ENCODE results near the gene KCTD7.
"Not testable (repeated sequence)": the region's sequence is repeated elsewhere in the genome, so short reads cannot be mapped to it uniquely, and the experiment has no call there.

The KCTD7 gene
- total RNA-seq: 7.7 to 65.1 (median 28.2) reads per million in 9 experiments

DNA sequence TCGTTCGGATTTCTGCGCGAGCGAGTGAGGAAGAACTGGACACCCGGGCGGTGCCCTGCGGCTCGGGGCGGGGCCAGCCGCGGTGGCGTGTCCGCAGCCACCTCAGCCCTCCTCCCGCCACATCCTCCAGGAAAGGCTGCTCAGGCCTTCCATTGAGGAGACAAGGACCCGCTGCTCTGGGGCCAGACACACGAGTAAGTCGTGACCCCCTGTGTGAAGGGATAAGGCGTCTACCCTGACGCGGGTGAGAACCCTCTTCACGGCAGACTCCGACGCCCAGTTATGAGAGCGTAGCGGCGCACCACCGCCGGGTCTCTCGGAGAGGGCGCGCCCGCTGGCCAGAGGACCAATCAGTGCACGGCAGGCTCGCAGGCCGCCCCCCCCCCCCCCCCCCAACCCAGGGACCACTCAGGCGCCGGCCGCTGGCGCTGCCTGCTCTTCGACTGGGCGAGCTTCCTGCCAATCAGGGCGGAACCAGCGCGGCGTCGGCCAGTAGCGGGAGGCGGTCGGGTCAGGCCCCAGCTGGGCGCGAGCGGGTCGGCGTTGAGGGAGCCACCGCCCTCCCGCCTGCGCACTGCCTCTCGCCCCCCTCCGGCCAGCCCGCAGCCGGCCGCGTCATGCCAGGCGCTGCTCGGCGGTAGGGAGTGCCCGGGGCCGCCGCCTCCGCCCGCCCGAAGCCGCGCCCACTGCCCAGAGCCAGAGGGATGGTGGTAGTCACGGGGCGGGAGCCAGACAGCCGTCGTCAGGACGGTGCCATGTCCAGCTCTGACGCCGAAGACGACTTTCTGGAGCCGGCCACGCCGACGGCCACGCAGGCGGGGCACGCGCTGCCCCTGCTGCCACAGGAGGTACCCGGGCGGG is at the start of gene KCTD7:
KCTD7 (plus strand) TSS at position 521 of the 861 bp plus-strand sequence; CDS start at position 705, 184 bp downstream.
- peak; percentile 86 for ATAC-seq (replicated peaks)
- no peaks in the 10 kb centered on the region for H3K9me3 Mint-ChIP-seq
- peak; percentile 92 to 96 (median 95) for DNase-seq
- no peaks in the 10 kb centered on the region for H3K27me3 Mint-ChIP-seq
- H3K36me3 Mint-ChIP-seq (ENCODE audit: insufficient read depth): peaks cover 27% of the 10 kb centered on the region
- peaks cover 31 to 43% of the 10 kb centered on the region in 2 donors for H3K4me1 Mint-ChIP-seq (ENCODE audit: low read depth in 2 of 2)
- peak within 1 kb of the TSS; percentile 78 to 89 for H3K4me3 Mint-ChIP-seq
- peak within 1 kb of the TSS; percentile 69 to 95 for H3K27ac Mint-ChIP-seq

- not testable (repeated sequence) for H3K9me3 Mint-ChIP-seq; H3K27me3 Mint-ChIP-seq; ATAC-seq (replicated peaks); H3K4me3 Mint-ChIP-seq; DNase-seq; H3K27ac Mint-ChIP-seq
- Mint-ChIP-seq H3K4me1 (ENCODE audit: low read depth in 2 of 2) (peaks cover 34 to 53% of the 10 kb centered on the region in 2 donors), H3K36me3 (ENCODE audit: insufficient read depth) (peaks cover 25% of the 10 kb centered on the region)
Observed at GRCh38 chr7:66580380-66580779, 48.3 kb upstream of the KCTD7 start.

DNA sequence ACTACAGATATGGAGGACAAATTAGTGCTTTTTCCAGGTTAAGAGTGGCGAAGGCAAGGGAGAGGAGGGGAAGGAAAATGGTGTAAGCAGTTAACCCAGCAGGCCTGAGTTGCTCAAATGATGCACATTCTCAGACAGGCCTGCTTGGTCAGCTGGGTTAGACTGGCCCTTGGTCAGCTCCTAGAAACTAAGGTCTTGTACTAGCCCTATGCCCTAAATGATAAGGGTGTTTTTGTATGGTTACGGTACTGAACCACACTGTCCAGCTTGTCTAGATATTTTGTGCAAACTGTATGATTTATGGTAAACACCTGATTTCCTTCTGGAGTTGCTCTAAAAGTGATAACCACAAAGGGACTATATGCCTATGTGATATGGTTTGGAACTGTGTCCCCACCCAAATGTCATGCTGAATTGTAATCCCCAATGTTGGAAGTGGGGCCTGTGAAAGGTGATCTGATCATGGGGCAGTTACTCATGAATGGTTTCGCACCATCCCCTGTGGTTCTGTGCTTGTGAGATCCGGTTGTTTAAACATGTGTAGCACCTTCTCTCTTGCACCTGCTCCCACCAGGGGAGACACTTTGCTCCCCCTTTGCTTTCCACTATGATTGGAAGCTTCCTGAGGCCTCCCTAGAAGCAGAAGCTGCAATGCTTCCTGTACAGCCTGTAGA is 45.7 kb upstream of the KCTD7 start:
- H3K4me3 Mint-ChIP-seq, H3K9me3 Mint-ChIP-seq, DNase-seq, H3K27me3 Mint-ChIP-seq: not testable (repeated sequence)
- peak; percentile 26 for ATAC-seq (replicated peaks)
- Mint-ChIP-seq H3K4me1 (ENCODE audit: low read depth in 2 of 2) (peaks cover 32 to 39% of the 10 kb centered on the region in 2 donors), H3K36me3 (ENCODE audit: insufficient read depth) (peaks cover 25% of the 10 kb centered on the region), H3K27ac (peak overlapping the region; percentile 44 to 77)

- DNase-seq: no peak
Observed at GRCh38 chr7:66583490-66584110, 45.1 kb upstream of the KCTD7 start.

GRCh38 chr7:66586181-66586580 is 42.5 kb upstream of the KCTD7 start:
- ATAC-seq (replicated peaks): no peak
- Mint-ChIP-seq H3K36me3 (ENCODE audit: insufficient read depth) (peaks cover 27% of the 10 kb centered on the region), H3K9me3 (no peaks in the 10 kb centered on the region), H3K27ac (no peak overlapping the region), H3K27me3 (no peaks in the 10 kb centered on the region), H3K4me3 (no peak overlapping the region), H3K4me1 (ENCODE audit: low read depth in 2 of 2) (peaks cover 41 to 50% of the 10 kb centered on the region in 2 donors)
- DNase-seq: no peak

More at GRCh38 chr7:66583490-66584110, 45.1 kb upstream of the KCTD7 start:
- peaks cover 25% of the 10 kb centered on the region for H3K36me3 Mint-ChIP-seq (ENCODE audit: insufficient read depth)
- H3K4me1 Mint-ChIP-seq (ENCODE audit: low read depth in 2 of 2): peaks cover 27 to 33% of the 10 kb centered on the region in 2 donors
- peak overlapping the region; percentile 44 to 77 for H3K27ac Mint-ChIP-seq
- H3K4me3 Mint-ChIP-seq: no peak overlapping the region
- ATAC-seq (replicated peaks): no peak
- H3K27me3 Mint-ChIP-seq: no peaks in the 10 kb centered on the region
- no peaks in the 10 kb centered on the region for H3K9me3 Mint-ChIP-seq

DNA sequence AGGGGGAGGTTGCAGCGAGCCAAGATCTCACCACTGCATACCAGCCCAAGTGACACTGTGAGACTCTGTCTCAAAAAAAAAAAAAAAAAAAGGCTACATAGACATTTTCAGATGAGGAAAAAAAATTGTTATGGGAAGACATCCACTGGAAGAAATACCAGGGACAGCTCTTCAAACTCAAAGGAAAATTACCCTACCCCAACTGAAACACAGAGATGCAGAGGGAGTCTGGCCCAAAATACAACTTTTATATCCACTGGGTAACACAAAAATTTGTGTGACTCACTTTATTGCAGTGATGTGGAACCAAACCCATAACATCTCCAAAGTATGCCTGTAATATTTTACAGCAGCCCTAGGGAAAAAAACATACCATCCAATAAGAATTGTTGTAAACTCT is 40.5 kb upstream of the KCTD7 start:
- Mint-ChIP-seq H3K4me1 (ENCODE audit: low read depth in 2 of 2) (peaks cover 51 to 52% of the 10 kb centered on the region in 2 donors), H3K27ac (peak overlapping the region in 1 of 2 donors; percentile 97), H3K36me3 (ENCODE audit: insufficient read depth) (peaks cover 31% of the 10 kb centered on the region)
- not testable (repeated sequence) for ATAC-seq (replicated peaks); DNase-seq; H3K27me3 Mint-ChIP-seq; H3K4me3 Mint-ChIP-seq; H3K9me3 Mint-ChIP-seq

DNA sequence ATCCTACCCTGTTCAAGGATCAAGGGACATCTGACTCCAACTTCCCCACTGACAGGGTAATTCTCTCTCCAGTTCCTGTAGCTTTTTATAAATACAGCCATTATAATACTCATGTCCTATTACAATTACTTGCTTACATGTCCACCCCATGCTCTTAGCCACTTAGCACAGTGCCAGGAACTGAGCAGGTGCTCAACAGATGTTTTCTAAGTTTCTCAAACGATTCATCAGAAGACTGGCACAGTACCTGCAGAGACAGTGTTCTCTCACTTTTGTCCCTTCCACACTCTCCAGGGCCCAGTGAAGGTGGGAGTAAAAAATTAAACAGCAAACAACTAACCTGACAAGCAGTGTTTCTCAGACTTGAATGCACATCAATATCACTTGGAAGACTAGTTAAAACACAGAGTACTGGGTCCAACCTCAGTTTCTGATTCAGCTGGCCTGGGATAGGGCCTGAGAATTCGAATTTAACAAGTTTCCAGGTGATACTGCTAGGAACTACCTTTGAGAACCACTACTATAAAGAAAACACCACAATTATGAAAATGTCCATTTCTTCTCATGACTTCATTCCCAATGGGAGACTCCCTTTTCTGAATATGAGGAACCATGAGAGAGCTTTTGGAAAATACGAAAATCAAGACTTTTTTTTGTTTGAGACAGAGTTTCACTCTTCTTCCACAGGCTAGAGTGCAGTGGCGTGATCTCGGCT is 39.7 kb upstream of the KCTD7 start:
- ATAC-seq (replicated peaks); H3K27me3 Mint-ChIP-seq; DNase-seq; H3K9me3 Mint-ChIP-seq; H3K4me3 Mint-ChIP-seq: not testable (repeated sequence)
- peaks cover 47 to 49% of the 10 kb centered on the region in 2 donors for H3K4me1 Mint-ChIP-seq (ENCODE audit: low read depth in 2 of 2)
- peaks cover 24% of the 10 kb centered on the region for H3K36me3 Mint-ChIP-seq (ENCODE audit: insufficient read depth)
- peak overlapping the region; percentile 7 to 97 for H3K27ac Mint-ChIP-seq

DNA sequence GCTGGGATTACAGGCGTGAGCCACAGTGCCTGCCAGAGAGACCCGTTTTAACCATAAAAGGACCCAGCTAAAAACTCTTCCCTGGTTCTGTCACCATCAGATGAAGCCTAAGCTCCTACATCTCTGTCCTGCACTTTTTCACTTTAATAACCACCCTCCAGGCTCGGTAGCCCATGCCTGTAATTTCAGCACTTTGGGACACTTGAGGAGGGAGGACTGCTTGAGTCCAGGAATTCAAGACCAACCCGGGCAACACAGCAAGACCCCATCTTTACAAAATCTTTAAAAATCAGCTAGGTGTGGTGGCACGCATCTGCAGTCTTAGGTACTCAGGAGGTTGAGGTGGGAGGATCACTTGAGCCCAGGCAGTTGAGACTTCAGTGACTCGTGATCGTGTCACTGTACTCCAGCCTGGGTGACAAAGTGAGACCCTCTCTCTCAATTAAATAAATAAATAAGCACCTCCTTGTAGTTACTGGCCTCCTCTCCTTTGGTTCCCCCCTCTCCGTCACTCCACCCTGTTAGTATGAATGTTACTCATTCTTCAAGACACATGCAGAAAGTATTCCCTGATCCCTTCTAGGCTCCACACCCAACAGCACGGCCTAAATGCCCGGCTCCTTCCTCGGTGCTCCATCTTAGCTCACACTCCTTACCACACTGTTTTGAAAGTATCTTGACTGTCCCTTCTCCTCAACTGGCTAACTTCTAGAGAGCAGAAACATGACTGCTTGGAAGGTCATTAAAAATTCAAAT is 38.2 kb upstream of the KCTD7 start:
- not testable (repeated sequence) for ATAC-seq (replicated peaks); DNase-seq; H3K9me3 Mint-ChIP-seq; H3K27me3 Mint-ChIP-seq
- peak overlapping the region; percentile 91 for H3K4me3 Mint-ChIP-seq
- H3K27ac Mint-ChIP-seq: peak overlapping the region; percentile 97 to 98
- H3K4me1 Mint-ChIP-seq (ENCODE audit: low read depth in 2 of 2): peaks cover 44% of the 10 kb centered on the region in 2 donors
- peaks cover 20% of the 10 kb centered on the region for H3K36me3 Mint-ChIP-seq (ENCODE audit: insufficient read depth)

- ATAC-seq (replicated peaks); H3K9me3 Mint-ChIP-seq; H3K27me3 Mint-ChIP-seq: not testable (repeated sequence)
- peaks cover 43 to 44% of the 10 kb centered on the region in 2 donors for H3K4me1 Mint-ChIP-seq (ENCODE audit: low read depth in 2 of 2)
- peak overlapping the region; percentile 91 for H3K4me3 Mint-ChIP-seq
- H3K27ac Mint-ChIP-seq: peak overlapping the region; percentile 97 to 98
- H3K36me3 Mint-ChIP-seq (ENCODE audit: insufficient read depth): peaks cover 20% of the 10 kb centered on the region
- DNase-seq: peak in 1 of 3 experiments; percentile 4
Observed at GRCh38 chr7:66591058-66591798, 37.5 kb upstream of the KCTD7 start.

DNA sequence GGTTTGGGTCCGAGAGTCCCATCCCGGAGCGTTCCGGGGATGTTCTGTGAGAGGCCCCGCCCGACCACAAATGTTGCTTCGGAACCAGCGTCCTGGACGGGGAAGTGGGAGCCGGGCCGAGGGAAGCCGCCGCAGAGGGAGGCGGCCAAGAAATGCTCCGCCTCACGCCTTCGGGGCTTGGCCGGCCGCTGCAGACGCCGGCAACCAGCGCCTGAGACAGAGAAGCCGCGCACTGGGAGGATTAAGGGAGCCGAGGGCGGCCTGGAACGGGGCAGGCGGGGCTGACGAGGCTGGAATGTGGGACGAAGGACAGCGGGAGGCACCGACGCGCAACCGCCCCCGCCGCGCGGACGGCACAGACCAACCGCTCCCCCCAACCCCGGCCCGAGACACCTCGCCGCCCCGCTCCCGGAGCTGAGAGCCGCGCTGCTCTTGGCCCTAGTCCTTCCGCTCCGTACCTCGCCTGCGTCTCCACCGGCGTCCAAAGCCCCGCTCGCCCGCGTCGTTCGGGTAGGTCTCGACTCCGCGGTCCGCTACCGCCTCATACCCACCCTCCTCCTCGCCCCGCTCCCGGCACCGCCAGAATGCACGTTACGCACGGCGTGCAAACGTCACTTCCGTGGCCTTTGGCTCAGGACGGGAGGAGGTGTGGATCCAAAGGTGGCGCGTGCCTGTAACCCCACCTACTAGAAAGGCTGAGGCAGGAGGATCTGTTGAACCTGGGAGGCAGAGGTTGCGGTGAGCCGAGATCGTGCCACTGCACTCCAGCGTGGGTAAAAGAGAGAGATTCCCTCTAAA is 36.7 kb upstream of the KCTD7 start:
- H3K9me3 Mint-ChIP-seq: no peaks in the 10 kb centered on the region
- H3K4me1 Mint-ChIP-seq (ENCODE audit: low read depth in 2 of 2): peaks cover 38 to 39% of the 10 kb centered on the region in 2 donors
- peak overlapping the region; percentile 97 to 98 for H3K27ac Mint-ChIP-seq
- ATAC-seq (replicated peaks) (peak; percentile 97), DNase-seq (peak; percentile 82 to 83 (median 83))
- no peaks in the 10 kb centered on the region for H3K27me3 Mint-ChIP-seq
- peaks cover 15% of the 10 kb centered on the region for H3K36me3 Mint-ChIP-seq (ENCODE audit: insufficient read depth)
- H3K4me3 Mint-ChIP-seq: peak overlapping the region; percentile 91

- not testable (repeated sequence) for DNase-seq, H3K9me3 Mint-ChIP-seq, H3K27me3 Mint-ChIP-seq
- Mint-ChIP-seq H3K4me3 (peak overlapping the region; percentile 91), H3K27ac (peak overlapping the region; percentile 97 to 98), H3K4me1 (ENCODE audit: low read depth in 2 of 2) (peaks cover 36 to 39% of the 10 kb centered on the region in 2 donors), H3K36me3 (ENCODE audit: insufficient read depth) (peaks cover 14% of the 10 kb centered on the region)
- ATAC-seq (replicated peaks): peak; percentile 20
Observed at GRCh38 chr7:66592597-66593146, 36.0 kb upstream of the KCTD7 start.
